ENCODE results near the gene KRAS. TPM values are rescaled to one million over a fixed set of nuclear protein-coding genes. Genes with fewer than 3 reads are reported as not detected.

KRAS gene
- total RNA-seq, 4 donors from 2014 or later: 4.6 to 39.5 (median 23.8) TPM

DNA sequence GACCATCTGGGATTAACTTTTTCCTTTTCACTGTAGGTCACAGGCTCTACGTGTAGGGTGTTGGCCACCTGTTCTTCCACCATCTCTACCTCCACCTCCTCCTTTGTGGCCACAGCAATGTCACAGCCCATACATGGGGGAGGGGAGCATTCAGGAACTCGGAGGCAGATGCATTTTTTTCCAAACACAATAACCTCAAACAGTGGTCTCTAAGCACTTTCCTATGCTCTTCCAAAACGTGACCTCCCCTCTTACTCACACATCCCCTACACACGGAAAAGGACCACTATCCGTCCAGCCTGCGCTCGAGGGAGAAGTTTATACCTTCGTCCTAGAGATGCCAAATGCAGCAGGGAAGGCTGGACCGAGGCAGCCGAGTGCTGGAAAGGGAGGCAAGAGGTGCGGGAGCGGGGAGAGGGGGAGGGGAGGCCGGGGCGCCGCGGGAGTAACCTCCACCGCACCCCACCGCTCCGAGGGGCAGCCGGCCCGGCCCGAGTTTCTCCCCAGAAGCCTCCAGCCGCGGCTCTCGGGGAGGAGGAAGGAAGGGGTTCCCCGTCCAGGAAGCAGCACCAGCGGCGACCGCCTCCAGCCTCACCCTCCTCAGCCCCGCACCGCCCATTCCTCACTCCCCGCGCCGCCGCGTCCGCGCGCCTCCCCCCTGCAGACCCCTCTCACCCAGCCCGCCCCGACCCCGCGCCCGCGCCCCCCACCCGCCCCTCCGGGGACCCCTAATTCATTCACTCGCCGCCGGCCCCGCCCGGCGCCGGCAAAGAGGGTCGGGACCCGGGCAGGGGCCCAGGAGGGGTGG lies 594 bp downstream of the KRAS start:
- intact Hi-C loops (cut with DNase I; ENCODE audit: low total_unique reads): no loop called here
- Histone ChIP-seq H3K9me3 (no peaks in the 10 kb centered on the region), H3K4me1 (peaks cover 0 to 3% of the 10 kb centered on the region in 2 donors), H3K27me3 (no peaks in the 10 kb centered on the region), H3K27ac (peak overlapping the region; percentile 82 to 96), H3K36me3 (no peaks in the 10 kb centered on the region), H3K4me3 (peak overlapping the region; percentile 74 to 98)
- TF ChIP-seq, protein P1, sequence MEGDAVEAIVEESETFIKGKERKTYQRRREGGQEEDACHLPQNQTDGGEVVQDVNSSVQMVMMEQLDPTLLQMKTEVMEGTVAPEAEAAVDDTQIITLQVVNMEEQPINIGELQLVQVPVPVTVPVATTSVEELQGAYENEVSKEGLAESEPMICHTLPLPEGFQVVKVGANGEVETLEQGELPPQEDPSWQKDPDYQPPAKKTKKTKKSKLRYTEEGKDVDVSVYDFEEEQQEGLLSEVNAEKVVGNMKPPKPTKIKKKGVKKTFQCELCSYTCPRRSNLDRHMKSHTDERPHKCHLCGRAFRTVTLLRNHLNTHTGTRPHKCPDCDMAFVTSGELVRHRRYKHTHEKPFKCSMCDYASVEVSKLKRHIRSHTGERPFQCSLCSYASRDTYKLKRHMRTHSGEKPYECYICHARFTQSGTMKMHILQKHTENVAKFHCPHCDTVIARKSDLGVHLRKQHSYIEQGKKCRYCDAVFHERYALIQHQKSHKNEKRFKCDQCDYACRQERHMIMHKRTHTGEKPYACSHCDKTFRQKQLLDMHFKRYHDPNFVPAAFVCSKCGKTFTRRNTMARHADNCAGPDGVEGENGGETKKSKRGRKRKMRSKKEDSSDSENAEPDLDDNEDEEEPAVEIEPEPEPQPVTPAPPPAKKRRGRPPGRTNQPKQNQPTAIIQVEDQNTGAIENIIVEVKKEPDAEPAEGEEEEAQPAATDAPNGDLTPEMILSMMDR (IDR thresholded peaks at IDR 0.05): no peak
- TF ChIP-seq POLR2A (IDR thresholded peaks at IDR 0.05): no peak
- peak; percentile 43 to 47 for DNase-seq

DNA sequence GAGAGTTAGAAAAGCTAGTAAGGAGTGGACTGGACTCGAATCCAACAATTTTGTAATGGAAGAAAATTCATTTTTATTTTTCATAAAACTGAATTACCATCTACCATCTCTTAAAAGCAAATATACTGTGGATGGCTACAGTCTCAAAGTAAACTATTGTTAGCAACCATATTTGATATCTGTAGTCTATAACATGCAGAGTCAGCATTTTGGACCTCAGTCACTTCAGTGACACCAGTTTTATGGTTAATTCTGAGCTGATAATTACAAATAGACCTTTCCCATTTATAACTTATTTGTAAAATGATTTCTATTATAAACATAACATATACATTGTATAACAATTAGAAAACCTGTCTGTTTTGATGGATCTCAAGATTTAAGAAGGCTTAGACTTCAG lies 2.0 kb downstream of the KRAS start:
- Histone ChIP-seq H3K36me3 (no peaks in the 10 kb centered on the region), H3K4me1 (peaks cover 0 to 3% of the 10 kb centered on the region in 2 donors), H3K9me3 (no peaks in the 10 kb centered on the region), H3K27me3 (no peaks in the 10 kb centered on the region), H3K4me3 (no peak overlapping the region), H3K27ac (no peak overlapping the region)
- intact Hi-C loops (cut with DNase I; ENCODE audit: low total_unique reads): no loop called here
- DNase-seq: no peak
- TF ChIP-seq, protein P1 (IDR thresholded peaks at IDR 0.05): no peak
- TF ChIP-seq POLR2A (IDR thresholded peaks at IDR 0.05): no peak

DNA sequence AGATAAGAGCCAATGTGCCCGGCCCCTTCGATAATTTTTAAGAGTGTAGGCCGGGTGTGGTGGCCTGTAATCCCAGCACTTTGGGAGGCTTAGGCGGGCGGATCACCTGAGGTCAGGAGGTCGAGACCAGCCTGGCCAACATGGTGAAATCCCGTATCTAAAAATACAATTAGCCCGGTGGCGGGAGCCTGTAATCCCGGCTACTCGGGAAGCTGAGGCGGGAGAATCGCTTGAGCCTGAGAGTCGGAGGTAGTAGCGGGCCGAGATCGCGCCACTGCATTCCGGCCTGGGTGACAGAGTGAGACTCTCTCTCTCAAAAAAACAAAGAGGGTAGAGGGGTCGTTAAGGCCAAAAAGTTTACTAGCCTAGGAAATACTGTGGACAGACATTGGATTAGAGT lies 2.6 kb downstream of the KRAS start:
- TF ChIP-seq, protein P1 (IDR thresholded peaks at IDR 0.05): no peak
- no peak for TF ChIP-seq POLR2A (IDR thresholded peaks at IDR 0.05)
- Histone ChIP-seq H3K9me3 (no peaks in the 10 kb centered on the region), H3K36me3 (no peaks in the 10 kb centered on the region), H3K4me1 (peaks cover 0 to 3% of the 10 kb centered on the region in 2 donors), H3K27me3 (no peaks in the 10 kb centered on the region), H3K4me3 (no peak overlapping the region), H3K27ac (no peak overlapping the region)
- intact Hi-C loops (cut with DNase I; ENCODE audit: low total_unique reads): no loop called here
- DNase-seq: no peak

DNA sequence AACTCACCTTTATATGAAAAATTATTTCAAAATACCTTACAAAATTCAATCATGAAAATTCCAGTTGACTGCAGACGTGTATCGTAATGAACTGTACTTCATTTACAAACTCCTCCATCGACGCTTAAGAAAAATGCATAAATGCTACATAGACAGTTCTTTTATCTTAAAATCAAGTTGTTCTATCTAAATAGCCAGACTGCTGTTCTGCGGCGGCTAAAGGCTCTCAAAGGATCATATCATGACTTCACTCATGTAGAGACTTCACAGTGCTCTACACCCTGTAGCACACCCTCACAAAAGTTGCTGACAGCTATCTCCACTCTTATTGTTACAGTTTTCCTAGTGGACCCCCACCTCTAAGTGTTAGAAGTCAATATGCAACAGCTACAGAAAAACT lies 5.2 kb downstream of the KRAS start:
- H3K4me1 ChIP-seq: peaks cover 0 to 6% of the 10 kb centered on the region in 2 donors
- H3K27me3 ChIP-seq: no peaks in the 10 kb centered on the region
- no peak for TF ChIP-seq POLR2A (IDR thresholded peaks at IDR 0.05)
- TF ChIP-seq, protein P1 (IDR thresholded peaks at IDR 0.05): no peak

GRCh38 chr12:25243680-25243990 lies 7.1 kb downstream of the KRAS start:
- Histone ChIP-seq H3K36me3 (no peaks in the 10 kb centered on the region), H3K27ac (no peak overlapping the region), H3K9me3 (no peaks in the 10 kb centered on the region), H3K27me3 (no peaks in the 10 kb centered on the region), H3K4me3 (no peak overlapping the region), H3K4me1 (peaks cover 0 to 2% of the 10 kb centered on the region in 2 donors)
- no peak for TF ChIP-seq POLR2A (IDR thresholded peaks at IDR 0.05)
- TF ChIP-seq, protein P1 (IDR thresholded peaks at IDR 0.05): no peak
- intact Hi-C loops (cut with DNase I; ENCODE audit: low total_unique reads): no loop called here
- no peak for DNase-seq

More for the DNA sequence above, 5.2 kb downstream of the KRAS start:
- intact Hi-C loops (cut with DNase I; ENCODE audit: low total_unique reads): no loop called here
- Histone ChIP-seq H3K9me3 (no peaks in the 10 kb centered on the region), H3K4me3 (no peak overlapping the region), H3K36me3 (no peaks in the 10 kb centered on the region), H3K27ac (no peak overlapping the region)
- no peak for DNase-seq
